Ovary (tissue), 3 donors: ENCODE results near the gene GRK6.

Source experiments
- EP300 ChIP-seq: sonication (generic); formaldehyde crosslinking; IDR thresholded peaks from one replicate; pipeline ENCODE4 v1.6.1; 2017; ENCODE audit warnings: antibody characterized with exemption
- POLR2A ChIP-seq: fragments of 450-650 bp; IDR thresholded peaks from one replicate; pipeline ENCODE4 v1.6.1; 2017; ENCODE audit warnings: antibody characterized with exemption, mild to moderate bottlenecking, moderate library complexity
- TF ChIP-seq, protein P1 (sequence below), 3 donors: fragments of 450-650 bp in 2 of 3; fragments of 200-600 bp in 1 of 3; IDR thresholded peaks; one replicate each; pipeline versions ENCODE4 v1.5.1 to v1.8.0; 2016 to 2022; ENCODE audit warnings: antibody characterized with exemption in 3 of 3, mild to moderate bottlenecking in 1 of 3
- donor health status: DM: no; HTN: no; CAD: no.

DNA sequence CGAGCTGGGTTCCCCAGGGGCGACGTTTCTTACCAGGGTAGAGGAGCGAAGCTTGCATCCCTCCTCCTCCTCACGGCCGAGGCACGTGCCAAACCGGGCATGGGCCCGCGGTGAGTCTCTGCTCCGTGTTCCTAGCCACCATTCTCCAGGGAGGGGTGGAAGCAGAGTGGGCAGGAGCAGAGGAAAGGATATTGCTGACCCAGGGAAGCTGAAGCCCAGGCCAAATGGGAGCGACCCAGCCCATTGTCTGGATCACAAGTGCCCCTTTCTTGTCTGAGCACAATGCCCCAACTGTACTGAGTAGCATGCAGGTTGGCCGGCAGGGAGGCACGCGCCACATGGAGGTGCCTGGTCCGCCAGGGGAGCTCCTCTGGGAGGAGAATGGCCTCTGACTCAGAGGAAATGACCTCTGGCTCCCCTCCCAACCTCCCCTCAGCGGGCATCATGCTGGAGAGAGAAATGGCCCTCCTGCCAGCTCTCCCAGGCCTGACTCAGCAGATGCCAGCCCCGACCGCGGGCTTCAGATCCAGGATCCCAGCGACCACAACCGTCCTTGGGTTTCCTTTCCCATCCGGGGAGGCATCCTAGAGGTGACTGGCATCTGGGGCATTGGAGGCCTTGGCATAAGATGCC lies 21.3 kb downstream of the GRK6 start:
- TF ChIP-seq, protein P1, sequence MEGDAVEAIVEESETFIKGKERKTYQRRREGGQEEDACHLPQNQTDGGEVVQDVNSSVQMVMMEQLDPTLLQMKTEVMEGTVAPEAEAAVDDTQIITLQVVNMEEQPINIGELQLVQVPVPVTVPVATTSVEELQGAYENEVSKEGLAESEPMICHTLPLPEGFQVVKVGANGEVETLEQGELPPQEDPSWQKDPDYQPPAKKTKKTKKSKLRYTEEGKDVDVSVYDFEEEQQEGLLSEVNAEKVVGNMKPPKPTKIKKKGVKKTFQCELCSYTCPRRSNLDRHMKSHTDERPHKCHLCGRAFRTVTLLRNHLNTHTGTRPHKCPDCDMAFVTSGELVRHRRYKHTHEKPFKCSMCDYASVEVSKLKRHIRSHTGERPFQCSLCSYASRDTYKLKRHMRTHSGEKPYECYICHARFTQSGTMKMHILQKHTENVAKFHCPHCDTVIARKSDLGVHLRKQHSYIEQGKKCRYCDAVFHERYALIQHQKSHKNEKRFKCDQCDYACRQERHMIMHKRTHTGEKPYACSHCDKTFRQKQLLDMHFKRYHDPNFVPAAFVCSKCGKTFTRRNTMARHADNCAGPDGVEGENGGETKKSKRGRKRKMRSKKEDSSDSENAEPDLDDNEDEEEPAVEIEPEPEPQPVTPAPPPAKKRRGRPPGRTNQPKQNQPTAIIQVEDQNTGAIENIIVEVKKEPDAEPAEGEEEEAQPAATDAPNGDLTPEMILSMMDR (IDR thresholded peaks at IDR 0.05): no peak
- no peak for TF ChIP-seq POLR2A
- TF ChIP-seq EP300: no peak
